GM21786 (cell line): ENCODE measurements around the gene FOXN3.

Experiments
- ATAC-seq: cut with Tn5 transposase; IDR thresholded peaks from one replicate; pipeline ENCODE4 v1.9.1; 2021; ENCODE audit not compliant: unreplicated experiment

The FOXN3 gene

DNA sequence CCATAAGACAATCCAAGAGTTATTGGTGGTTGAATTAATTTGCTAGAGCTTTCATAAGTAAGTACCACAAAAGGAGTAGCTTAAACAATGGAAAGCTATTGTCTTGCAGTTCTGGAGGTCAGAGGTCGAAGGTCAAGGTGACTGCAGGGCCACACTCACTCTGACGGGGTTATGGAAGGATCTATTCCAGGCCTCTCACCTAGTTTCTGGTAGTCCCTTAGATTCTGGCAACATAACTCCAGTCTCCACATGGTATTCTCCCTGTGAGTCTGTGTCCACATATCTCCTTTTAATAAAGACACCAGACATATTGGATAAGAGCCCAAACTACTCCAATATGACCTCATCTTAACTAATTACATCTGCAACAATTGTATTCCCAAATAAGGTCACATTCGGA is 273.4 kb downstream of the FOXN3 start:
- no peak for ATAC-seq

GRCh38 chr14:89142366-89142765 is 274.7 kb downstream of the FOXN3 start:
- ATAC-seq: no peak

DNA sequence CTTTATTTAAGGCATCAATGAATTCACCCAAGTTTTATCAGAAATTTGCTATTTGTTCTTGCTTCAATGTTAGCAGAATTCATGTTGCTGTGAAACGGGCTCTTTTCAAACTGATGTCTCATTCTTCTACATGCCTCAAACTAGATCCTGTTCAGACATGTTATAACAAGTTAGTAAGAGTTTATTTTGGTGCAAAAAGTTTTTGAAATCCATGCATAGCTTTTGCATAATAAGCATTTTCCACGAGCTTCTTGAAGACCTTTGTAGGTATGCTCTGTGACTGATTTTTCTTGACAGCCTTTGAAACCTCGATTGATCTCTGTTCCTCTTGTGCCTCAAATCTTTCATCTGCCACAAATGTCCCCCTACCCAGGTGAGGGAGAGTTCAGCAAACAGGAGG is 275.2 kb downstream of the FOXN3 start:
- ATAC-seq: no peak

- ATAC-seq: no peak
Observed at GRCh38 chr14:89140326-89140725, 276.7 kb downstream of the FOXN3 start.

GRCh38 chr14:89139404-89140247 is 277.4 kb downstream of the FOXN3 start:
- no peak for ATAC-seq

DNA sequence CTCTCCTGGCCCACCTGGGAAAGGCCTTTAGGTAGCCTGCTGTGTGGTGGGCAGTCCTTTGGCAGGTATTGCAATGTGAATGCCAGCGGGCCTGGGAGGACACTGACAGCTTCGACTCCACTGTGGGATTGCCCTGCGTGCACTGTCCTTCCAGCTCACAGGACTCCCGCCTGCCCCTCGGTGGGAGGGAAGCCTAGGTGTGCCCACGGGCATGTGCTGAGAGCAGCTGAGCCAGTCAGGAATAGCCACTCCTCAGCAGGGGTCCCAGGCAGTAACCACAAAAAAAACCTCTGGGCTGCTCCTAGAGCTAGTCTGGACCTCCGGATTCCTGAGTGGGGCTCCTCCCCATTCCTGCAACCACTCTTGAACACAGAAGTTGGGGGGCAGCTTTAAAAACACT is 278.2 kb downstream of the FOXN3 start:
- ATAC-seq: no peak

- no peak for ATAC-seq
Observed at GRCh38 chr14:89137526-89138163, 279.4 kb downstream of the FOXN3 start.

DNA sequence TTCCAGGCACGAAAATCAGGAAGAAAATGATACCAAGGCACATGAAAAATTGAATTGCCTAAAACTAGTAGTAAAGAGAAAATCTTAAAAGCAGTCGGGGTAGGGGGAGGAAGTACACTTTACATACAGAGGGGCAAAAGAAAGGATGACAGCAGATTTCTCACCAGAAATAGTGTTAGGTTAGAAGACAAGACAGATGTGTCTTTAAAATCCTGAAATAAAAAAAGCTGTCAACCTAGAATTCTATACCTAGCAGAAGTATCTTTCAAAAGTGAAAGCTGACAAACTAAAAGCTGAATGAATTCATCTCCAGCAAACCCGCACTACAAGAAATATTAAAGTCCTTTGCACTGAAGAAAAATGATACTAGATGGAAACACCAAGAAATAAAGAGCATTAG is 280.4 kb downstream of the FOXN3 start:
- ATAC-seq: no peak

DNA sequence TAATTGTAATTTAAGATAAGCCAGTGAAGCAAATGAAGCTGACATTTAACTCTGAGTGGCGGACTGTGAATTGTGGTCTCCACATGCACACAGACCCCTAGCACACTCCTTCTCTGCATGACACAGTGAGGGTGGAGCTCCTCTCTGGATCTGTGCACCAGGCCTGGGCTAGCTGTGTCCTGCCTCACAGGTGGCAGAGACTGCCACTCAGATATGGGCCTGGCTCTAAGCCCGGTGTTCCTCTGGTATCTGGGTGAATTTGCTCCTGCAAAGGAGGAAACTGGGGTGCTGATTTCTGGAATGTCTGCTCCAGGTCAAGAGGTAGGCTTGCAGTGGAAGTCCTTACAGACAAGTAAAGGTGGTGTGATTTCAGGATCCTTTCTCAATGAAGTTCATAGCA is 282.4 kb downstream of the FOXN3 start:
- ATAC-seq: no peak

DNA sequence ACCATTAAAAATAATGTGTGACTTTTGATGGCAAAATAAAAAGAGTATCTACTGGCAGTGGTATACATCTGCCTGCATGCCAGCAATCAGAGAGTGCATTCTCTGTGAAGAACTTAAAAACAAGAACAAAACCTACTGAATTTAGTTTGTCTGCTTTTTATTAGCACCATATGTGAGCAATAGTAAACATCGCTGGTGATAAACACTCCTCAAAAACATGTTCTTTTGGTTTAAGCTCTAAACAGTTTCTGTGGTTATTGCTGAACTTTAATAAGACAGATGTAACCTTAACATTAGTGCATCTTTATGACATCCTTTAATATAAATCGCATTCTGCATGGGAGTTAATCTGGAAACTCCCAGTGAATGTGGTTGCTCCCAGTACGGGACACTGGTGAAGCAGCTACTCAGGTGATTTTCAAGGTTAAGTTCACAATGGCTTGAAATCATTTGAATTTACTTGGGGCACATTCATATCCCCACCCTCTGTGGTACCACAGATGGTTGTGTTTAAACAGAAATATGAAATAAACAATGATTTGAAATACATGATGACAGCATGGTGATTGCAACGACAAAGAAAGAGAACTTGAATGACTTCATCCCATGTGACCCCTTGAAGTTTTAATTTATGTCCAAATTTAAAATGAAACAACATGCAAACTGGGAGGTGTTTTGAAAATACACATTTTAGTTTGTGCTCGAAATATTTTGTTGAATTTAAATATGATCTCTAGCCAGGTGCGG is 285.9 kb downstream of the FOXN3 start:
- no peak for ATAC-seq

GRCh38 chr14:89129570-89129969 is 287.5 kb downstream of the FOXN3 start:
- no peak for ATAC-seq

- ATAC-seq: no peak
Observed at GRCh38 chr14:89128311-89129026, 288.6 kb downstream of the FOXN3 start.

DNA sequence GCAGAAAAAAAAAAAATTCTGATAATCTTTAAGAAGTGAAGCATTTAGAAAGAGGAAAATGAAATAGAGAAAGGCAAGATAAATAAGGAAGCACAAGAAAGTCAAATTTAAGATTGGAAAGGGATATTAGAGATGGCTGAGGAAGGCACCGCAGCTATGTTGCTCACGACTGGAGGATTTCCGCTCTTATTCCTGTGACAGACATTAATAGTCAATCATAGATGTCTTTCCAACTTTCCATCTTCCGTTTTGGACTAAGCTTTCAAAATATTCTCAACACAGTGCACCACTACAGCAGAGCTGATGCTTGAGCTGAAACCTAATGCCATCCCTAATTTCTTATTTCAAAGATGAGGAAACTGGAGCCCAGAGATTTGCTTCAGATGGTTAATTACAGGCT is 290.6 kb downstream of the FOXN3 start:
- ATAC-seq: no peak

DNA sequence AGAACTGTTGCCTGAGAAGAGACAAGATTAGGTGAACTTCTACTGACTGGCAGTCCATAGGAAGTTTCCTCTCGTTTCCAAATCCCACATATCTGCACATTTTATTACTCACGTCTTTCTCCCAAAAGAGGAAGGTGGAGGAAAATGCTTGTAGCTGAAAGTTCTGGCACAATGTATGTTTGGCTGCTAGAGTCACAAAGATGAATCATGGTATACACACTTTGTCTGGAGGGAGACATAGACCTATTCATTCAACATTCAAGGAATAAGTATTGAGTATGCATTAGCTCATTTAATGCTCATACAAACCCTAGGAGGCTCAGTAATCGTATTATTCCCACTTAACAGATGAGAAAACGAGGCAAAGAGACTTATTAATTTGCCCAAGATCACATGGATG is 291.8 kb downstream of the FOXN3 start:
- ATAC-seq: no peak

DNA sequence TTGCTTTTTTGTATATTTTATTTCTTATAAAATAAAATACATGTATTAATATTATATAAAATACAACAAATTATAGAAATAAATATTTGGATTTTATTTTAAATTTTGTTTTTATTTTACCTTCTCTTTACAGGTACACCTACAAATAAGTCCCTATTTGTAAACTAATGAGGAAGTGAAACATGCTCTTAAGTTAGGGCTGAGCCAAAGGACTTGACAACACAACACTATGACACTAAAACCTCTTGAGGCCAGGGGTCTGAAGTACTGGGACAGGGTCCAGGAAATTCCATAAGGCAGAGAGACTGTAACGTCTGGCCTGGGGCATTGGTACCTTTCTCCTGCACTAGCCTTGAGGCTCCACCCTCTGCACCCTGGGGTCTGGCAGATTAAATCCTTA is 293.2 kb downstream of the FOXN3 start:
- peak; percentile 58 for ATAC-seq

DNA sequence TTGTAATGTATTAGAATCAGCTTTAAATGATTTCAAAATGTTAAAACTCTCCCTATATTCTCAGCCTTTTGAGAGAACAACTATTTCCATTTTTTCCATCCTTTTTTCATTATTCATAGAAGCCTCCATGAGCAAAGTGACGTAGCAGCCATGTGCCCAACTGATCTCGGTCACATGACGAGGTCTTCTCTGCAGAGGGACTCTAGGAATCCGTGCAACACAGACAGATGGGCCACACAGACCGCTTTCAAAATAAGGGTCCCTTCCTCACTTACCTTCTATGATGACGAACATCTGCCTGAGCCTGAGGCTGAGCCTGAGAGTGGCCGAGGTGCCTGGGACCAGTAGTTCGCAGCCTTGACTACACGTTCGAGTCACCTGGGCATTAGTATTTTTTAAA is 293.8 kb downstream of the FOXN3 start:
- ATAC-seq: no peak

DNA sequence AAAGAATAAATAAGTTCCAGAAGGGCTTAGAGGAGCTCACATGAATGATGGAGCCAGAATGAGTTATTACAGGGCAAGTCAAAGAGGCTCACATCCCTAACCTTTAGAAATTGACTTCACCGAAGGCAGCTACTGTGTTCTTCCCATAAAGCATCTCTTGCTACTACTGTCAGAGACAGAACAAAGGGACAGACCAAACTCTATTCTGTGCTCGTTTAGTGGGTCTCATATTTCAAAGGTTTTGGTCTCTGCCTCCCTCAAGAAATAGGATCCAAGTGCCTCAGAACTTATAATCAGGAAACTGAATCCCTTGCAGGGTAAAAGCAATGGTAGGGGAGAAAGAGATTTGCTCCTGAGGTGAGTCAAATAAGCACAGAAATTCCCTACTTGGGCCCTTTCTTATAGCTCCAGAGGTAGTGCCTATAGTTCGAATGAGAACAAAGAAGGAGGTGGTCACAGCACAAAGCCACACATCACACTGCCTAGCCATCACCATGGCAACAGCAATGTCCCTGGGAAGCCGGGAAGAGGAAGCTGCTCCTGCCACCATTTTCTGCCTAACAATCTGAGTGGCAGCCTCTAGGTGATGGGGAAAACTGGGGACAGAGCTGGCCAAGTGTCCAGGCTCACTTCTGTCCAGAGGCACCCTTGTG is 294.9 kb downstream of the FOXN3 start:
- ATAC-seq: no peak

GRCh38 chr14:89117012-89117411 is 300.0 kb downstream of the FOXN3 start:
- no peak for ATAC-seq

DNA sequence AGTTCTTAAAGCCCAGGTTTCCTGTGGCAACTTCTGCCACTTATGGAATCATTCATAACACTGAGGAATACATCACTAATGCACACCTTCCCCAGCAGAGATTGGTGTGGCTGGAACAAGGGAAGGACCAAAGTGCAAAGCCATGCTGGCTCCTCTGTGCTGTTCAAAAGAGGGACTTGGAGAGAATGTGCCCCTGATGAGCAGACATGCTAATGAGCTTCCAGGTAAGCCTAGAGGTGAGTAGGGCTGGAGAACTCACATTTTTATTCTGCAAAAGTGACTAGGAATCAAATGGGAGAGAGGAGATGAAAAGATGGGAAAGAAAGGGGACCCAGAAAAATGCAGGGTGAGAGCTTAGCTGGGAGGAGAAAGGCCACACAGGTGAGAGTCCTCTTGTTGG is 302.9 kb downstream of the FOXN3 start:
- ATAC-seq: no peak

- ATAC-seq: no peak
Observed at GRCh38 chr14:89112720-89113119, 304.3 kb downstream of the FOXN3 start.
